B cell (primary cell): ENCODE measurements around the gene PIAS2.

ENCODE experiments used
- EZH2 ChIP-seq: IDR thresholded peaks from 2 replicates; pipeline ENCODE4 v1.6.1; 2012; ENCODE audit warnings: borderline replicate concordance, low read depth, mild to moderate bottlenecking, moderate library complexity, low read length; ENCODE audit not compliant: insufficient read depth, poor library complexity, severe bottlenecking
- TF ChIP-seq, protein P1 (sequence below): fragments of 200-600 bp; IDR thresholded peaks from one replicate; pipeline ENCODE4 v1.8.0; 2022; ENCODE audit warnings: antibody characterized with exemption, mild to moderate bottlenecking

DNA sequence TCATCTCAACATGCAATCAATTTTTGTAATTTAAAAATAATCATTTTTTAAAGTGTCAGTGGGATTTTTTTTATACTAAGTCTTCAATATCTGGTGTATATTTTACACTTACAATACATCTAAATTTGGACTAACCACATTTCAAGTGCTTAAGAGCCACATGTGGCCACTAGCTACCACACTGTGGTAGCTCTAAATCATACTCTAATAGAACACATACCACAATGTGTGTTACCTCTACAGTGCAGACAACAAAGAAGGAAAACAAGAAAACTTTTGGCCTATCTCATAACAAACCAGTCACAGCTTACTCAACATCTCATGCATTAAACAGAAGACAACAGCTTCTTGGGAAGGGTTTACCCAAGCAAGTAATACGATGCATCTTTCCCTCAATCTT is 24.5 kb downstream of the PIAS2 start:
- TF ChIP-seq, protein P1, sequence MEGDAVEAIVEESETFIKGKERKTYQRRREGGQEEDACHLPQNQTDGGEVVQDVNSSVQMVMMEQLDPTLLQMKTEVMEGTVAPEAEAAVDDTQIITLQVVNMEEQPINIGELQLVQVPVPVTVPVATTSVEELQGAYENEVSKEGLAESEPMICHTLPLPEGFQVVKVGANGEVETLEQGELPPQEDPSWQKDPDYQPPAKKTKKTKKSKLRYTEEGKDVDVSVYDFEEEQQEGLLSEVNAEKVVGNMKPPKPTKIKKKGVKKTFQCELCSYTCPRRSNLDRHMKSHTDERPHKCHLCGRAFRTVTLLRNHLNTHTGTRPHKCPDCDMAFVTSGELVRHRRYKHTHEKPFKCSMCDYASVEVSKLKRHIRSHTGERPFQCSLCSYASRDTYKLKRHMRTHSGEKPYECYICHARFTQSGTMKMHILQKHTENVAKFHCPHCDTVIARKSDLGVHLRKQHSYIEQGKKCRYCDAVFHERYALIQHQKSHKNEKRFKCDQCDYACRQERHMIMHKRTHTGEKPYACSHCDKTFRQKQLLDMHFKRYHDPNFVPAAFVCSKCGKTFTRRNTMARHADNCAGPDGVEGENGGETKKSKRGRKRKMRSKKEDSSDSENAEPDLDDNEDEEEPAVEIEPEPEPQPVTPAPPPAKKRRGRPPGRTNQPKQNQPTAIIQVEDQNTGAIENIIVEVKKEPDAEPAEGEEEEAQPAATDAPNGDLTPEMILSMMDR, result no peak
- TF ChIP-seq EZH2, result no peak
